ENCODE data around the gene PDSS1.

GRCh38 chr10:26711324-26711723 lies 13.8 kb downstream of the PDSS1 start:
- TF ChIP-seq, protein P1, sequence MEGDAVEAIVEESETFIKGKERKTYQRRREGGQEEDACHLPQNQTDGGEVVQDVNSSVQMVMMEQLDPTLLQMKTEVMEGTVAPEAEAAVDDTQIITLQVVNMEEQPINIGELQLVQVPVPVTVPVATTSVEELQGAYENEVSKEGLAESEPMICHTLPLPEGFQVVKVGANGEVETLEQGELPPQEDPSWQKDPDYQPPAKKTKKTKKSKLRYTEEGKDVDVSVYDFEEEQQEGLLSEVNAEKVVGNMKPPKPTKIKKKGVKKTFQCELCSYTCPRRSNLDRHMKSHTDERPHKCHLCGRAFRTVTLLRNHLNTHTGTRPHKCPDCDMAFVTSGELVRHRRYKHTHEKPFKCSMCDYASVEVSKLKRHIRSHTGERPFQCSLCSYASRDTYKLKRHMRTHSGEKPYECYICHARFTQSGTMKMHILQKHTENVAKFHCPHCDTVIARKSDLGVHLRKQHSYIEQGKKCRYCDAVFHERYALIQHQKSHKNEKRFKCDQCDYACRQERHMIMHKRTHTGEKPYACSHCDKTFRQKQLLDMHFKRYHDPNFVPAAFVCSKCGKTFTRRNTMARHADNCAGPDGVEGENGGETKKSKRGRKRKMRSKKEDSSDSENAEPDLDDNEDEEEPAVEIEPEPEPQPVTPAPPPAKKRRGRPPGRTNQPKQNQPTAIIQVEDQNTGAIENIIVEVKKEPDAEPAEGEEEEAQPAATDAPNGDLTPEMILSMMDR (conservative IDR thresholded peaks at IDR 0.05; ENCODE audit: low read length), result no peak
- no peak for TF ChIP-seq EZH2phosphoT487 (IDR thresholded peaks at IDR 0.05; ENCODE audit: borderline replicate concordance)
